ENCODE measurements around the gene CHIA.

Gene CHIA

GRCh38 chr1:111283838-111284237 lies 6.8 kb upstream of the CHIA start:
- Histone ChIP-seq H3K27ac (no peak overlapping the region), H3K4me1 (ENCODE audit: low read depth, poor library complexity, severe bottlenecking) (no peaks in the 10 kb centered on the region), H3K9ac (no peak overlapping the region), H3K36me3 (ENCODE audit: insufficient read depth) (no peaks in the 10 kb centered on the region), H3K79me2 (ENCODE audit: insufficient read depth, low read depth) (no peaks in the 10 kb centered on the region), H4K20me1 (ENCODE audit: insufficient read depth) (no peaks in the 10 kb centered on the region), H3K4me3 (IDR thresholded peaks at IDR 0.05; ENCODE audit: insufficient read depth, low read depth, low read length) (no peak overlapping the region), H3K4me2 (no peak overlapping the region), H2AFZ (ENCODE audit: low read depth) (no peak overlapping the region), H3K27me3 (ENCODE audit: insufficient read depth, low read depth) (no peaks in the 10 kb centered on the region)
- TF ChIP-seq, protein P1, sequence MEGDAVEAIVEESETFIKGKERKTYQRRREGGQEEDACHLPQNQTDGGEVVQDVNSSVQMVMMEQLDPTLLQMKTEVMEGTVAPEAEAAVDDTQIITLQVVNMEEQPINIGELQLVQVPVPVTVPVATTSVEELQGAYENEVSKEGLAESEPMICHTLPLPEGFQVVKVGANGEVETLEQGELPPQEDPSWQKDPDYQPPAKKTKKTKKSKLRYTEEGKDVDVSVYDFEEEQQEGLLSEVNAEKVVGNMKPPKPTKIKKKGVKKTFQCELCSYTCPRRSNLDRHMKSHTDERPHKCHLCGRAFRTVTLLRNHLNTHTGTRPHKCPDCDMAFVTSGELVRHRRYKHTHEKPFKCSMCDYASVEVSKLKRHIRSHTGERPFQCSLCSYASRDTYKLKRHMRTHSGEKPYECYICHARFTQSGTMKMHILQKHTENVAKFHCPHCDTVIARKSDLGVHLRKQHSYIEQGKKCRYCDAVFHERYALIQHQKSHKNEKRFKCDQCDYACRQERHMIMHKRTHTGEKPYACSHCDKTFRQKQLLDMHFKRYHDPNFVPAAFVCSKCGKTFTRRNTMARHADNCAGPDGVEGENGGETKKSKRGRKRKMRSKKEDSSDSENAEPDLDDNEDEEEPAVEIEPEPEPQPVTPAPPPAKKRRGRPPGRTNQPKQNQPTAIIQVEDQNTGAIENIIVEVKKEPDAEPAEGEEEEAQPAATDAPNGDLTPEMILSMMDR (conservative IDR thresholded peaks at IDR 0.05; ENCODE audit: low read depth, low read length), result no peak

GRCh38 chr1:111285879-111286278 lies 4.8 kb upstream of the CHIA start:
- Histone ChIP-seq H2AFZ (ENCODE audit: low read depth) (no peak overlapping the region), H3K4me3 (IDR thresholded peaks at IDR 0.05; ENCODE audit: insufficient read depth, low read depth, low read length) (no peak overlapping the region), H3K36me3 (ENCODE audit: insufficient read depth) (no peaks in the 10 kb centered on the region), H3K79me2 (ENCODE audit: insufficient read depth, low read depth) (no peaks in the 10 kb centered on the region), H3K27me3 (ENCODE audit: insufficient read depth, low read depth) (no peaks in the 10 kb centered on the region), H3K4me2 (no peak overlapping the region), H3K4me1 (ENCODE audit: low read depth, poor library complexity, severe bottlenecking) (no peaks in the 10 kb centered on the region), H3K9ac (no peak overlapping the region), H3K27ac (no peak overlapping the region), H4K20me1 (ENCODE audit: insufficient read depth) (no peaks in the 10 kb centered on the region)
- TF ChIP-seq, protein P1 (conservative IDR thresholded peaks at IDR 0.05; ENCODE audit: low read depth, low read length), result no peak

DNA sequence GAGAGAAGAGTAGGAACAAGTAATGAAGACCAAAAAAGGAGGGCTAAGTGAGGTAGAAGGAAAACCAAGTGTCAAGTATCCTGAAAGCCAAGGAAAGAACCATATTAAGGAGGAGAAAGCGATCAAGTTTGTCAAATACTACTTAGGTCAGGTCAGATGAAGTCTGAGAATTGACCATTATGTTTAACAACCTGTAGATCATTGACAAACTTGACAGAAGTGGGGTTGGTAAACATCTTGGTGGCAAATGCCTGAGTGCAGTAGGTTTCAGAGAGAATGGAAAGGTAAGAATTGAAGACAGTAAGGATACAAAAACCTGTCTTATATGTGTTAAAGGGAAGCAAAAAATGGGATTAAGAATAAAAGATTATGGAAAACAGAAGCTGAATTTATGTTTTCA lies 3.7 kb upstream of the CHIA start:
- no peaks in the 10 kb centered on the region for H3K36me3 ChIP-seq (ENCODE audit: insufficient read depth)
- H3K4me3 ChIP-seq (IDR thresholded peaks at IDR 0.05; ENCODE audit: insufficient read depth, low read depth, low read length), result no peak overlapping the region
- no peaks in the 10 kb centered on the region for H4K20me1 ChIP-seq (ENCODE audit: insufficient read depth)
- no peak overlapping the region for H3K4me2 ChIP-seq
- no peak overlapping the region for H3K9ac ChIP-seq
- no peak overlapping the region for H3K27ac ChIP-seq
- H3K4me1 ChIP-seq (ENCODE audit: low read depth, poor library complexity, severe bottlenecking), result no peaks in the 10 kb centered on the region
- H3K79me2 ChIP-seq (ENCODE audit: insufficient read depth, low read depth), result no peaks in the 10 kb centered on the region
- no peaks in the 10 kb centered on the region for H3K27me3 ChIP-seq (ENCODE audit: insufficient read depth, low read depth)
- TF ChIP-seq, protein P1 (conservative IDR thresholded peaks at IDR 0.05; ENCODE audit: low read depth, low read length), result no peak
- no peak overlapping the region for H2AFZ ChIP-seq (ENCODE audit: low read depth)

GRCh38 chr1:111289371-111289770 lies 1.3 kb upstream of the CHIA start:
- no peak overlapping the region for H3K27ac ChIP-seq
- no peaks in the 10 kb centered on the region for H3K79me2 ChIP-seq (ENCODE audit: insufficient read depth, low read depth)
- H3K4me3 ChIP-seq (IDR thresholded peaks at IDR 0.05; ENCODE audit: insufficient read depth, low read depth, low read length), result no peak overlapping the region
- no peak overlapping the region for H3K4me2 ChIP-seq
- H4K20me1 ChIP-seq (ENCODE audit: insufficient read depth), result no peaks in the 10 kb centered on the region
- H3K4me1 ChIP-seq (ENCODE audit: low read depth, poor library complexity, severe bottlenecking), result no peaks in the 10 kb centered on the region
- TF ChIP-seq, protein P1 (conservative IDR thresholded peaks at IDR 0.05; ENCODE audit: low read depth, low read length), result no peak
- no peaks in the 10 kb centered on the region for H3K27me3 ChIP-seq (ENCODE audit: insufficient read depth, low read depth)
- H3K36me3 ChIP-seq (ENCODE audit: insufficient read depth), result no peaks in the 10 kb centered on the region
- H3K9ac ChIP-seq, result no peak overlapping the region
- H2AFZ ChIP-seq (ENCODE audit: low read depth), result no peak overlapping the region
